ENCODE measurements around the gene RHOA. TPM values are rescaled to one million over a fixed set of nuclear protein-coding genes. Genes with fewer than 3 reads are reported as not detected.
"Not testable (repeated sequence)": the region's sequence is repeated elsewhere in the genome, so short reads cannot be mapped to it uniquely, and the experiment has no call there.

The RHOA gene
- total and polyA plus RNA-seq, 7 experiments from 2014 or later: 212 to 576 (median 331) TPM

- Mint-ChIP-seq H3K4me1 (peaks cover 42 to 81% (median 63%) of the 10 kb centered on the region in 7 donors), H3K9me3 (no peaks in the 10 kb centered on the region), H3K27ac (peak overlapping the region in 5 of 9 donors; percentile 15 to 70 (median 28)), H3K4me3 (peak overlapping the region in 5 of 10 donors; percentile 9 to 41 (median 29)), H3K36me3 (peaks cover 4 to 26% (median 21%) of the 10 kb centered on the region in 5 donors), H3K27me3 (no peaks in the 10 kb centered on the region)
- intact Hi-C loops (cut with micrococcal nuclease): loop anchor here in 1 of 2 donors (10.0 kb wide), 1 partner anchor 45 kb away; no protein-coding TSS in a partner anchor
- no peaks in the 10 kb centered on the region for H3K27me3 ChIP-seq (ENCODE audit: control insufficient read depth in 2 of 2, insufficient read depth in 2 of 2, low read length in 2 of 2)
- DNase-seq: no peak
- H3K4me3 ChIP-seq (ENCODE audit: low read length): no peak overlapping the region
- CTCF ChIA-PET: no interaction called here
- peaks cover 0 to 17% (median 0%) of the 10 kb centered on the region in 3 experiments for H3K36me3 ChIP-seq (ENCODE audit: control insufficient read depth in 2 of 3, insufficient read depth in 3 of 3, low read length in 3 of 3)
- H3K9me3 ChIP-seq (ENCODE audit: control insufficient read depth in 2 of 3, low read length in 3 of 3): no peaks in the 10 kb centered on the region
- no peak overlapping the region for H3K27ac ChIP-seq (ENCODE audit: low read depth, low read length)
- H3K4me1 ChIP-seq (ENCODE audit: control insufficient read depth in 2 of 2, insufficient read depth in 2 of 2, low read length in 2 of 2): peaks cover 7 to 10% of the 10 kb centered on the region in 2 donors
- ATAC-seq: peak; percentile 16
- POLR2A ChIA-PET: interaction anchor here (1.0 to 2.3 kb wide), 2 partner anchors 12 to 47 kb away, joined by 3 to 9 read pairs; partner anchors contain the start of genes RHOA and TCTA
These were observed 12.3 kb downstream of the RHOA start for GRCh38 chr3:49399461-49399860.

DNA sequence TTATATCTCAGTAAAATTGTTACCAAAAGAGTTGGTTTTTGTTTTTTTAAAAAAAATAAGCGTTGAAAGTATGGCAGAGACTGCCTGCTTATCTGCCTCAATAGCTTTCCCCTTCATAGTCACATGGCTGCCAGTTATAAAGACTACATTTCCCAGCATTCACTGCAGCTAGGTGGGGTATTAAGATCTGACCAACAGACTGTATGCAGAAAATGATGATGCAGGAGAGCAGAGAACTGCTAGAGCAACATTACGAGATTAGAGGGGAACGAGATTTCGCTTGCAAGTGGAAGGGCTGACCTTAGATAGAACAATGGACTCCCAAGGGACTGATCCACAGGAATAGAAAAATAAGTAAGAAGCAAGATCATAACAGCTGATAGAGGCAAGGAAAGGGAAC lies 14.3 kb downstream of the RHOA start:
- peak overlapping the region in 5 of 9 donors; percentile 13 to 66 (median 37) for H3K27ac Mint-ChIP-seq
- no peak for DNase-seq
- POLR2A ChIA-PET: no interaction called here

DNA sequence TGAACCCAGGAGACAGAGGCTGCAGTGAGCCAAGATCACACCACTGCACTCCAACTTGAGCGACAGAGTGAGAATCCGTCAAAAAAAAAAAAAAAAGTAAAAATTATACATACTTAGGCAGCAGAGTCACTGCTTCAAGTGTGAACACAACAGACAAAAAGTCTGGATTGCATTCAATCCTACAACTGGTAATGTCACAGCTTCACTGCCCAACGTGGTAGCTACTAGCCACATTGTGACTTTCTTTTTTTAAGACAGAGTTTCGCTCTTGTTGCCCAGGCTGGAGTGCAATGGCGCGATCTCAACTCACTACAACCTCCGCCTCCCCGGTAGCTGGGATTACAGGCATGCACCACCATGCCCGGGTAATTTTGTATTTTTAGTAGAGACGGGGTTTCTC lies 20.5 kb downstream of the RHOA start:
- H3K27me3 Mint-ChIP-seq; H3K36me3 ChIP-seq (ENCODE audit: control insufficient read depth in 2 of 3, insufficient read depth in 3 of 3, low read length in 3 of 3); DNase-seq; H3K27ac ChIP-seq (ENCODE audit: low read depth, low read length); ATAC-seq; H3K9me3 Mint-ChIP-seq; H3K4me3 Mint-ChIP-seq; H3K9me3 ChIP-seq (ENCODE audit: control insufficient read depth in 2 of 3, low read length in 3 of 3); CTCF ChIA-PET; H3K27me3 ChIP-seq (ENCODE audit: control insufficient read depth in 2 of 2, insufficient read depth in 2 of 2, low read length in 2 of 2); H3K4me3 ChIP-seq (ENCODE audit: low read length): not testable (repeated sequence)
- POLR2A ChIA-PET: interaction anchor here (0.6 kb wide), 1 partner anchor 183 kb away, joined by 3 read pairs; no protein-coding TSS in a partner anchor
- intact Hi-C loops (cut with micrococcal nuclease): loop anchor here in 1 of 2 donors (10.0 kb wide), 1 partner anchor 53 kb away; no protein-coding TSS in a partner anchor
- peaks cover 8 to 12% of the 10 kb centered on the region in 2 donors for H3K4me1 ChIP-seq (ENCODE audit: control insufficient read depth in 2 of 2, insufficient read depth in 2 of 2, low read length in 2 of 2)
- Mint-ChIP-seq H3K36me3 (peaks cover 4 to 20% (median 15%) of the 10 kb centered on the region in 5 donors), H3K4me1 (peaks cover 34 to 82% (median 50%) of the 10 kb centered on the region in 7 donors), H3K27ac (peak overlapping the region in 2 of 9 donors; percentile 22 to 32)

More for the DNA sequence above, 14.3 kb downstream of the RHOA start:
- no peaks in the 10 kb centered on the region for H3K27me3 Mint-ChIP-seq
- peaks cover 4 to 24% (median 19%) of the 10 kb centered on the region in 5 donors for H3K36me3 Mint-ChIP-seq
- no peaks in the 10 kb centered on the region for H3K9me3 Mint-ChIP-seq
- no peaks in the 10 kb centered on the region for H3K27me3 ChIP-seq (ENCODE audit: control insufficient read depth in 2 of 2, insufficient read depth in 2 of 2, low read length in 2 of 2)
- CTCF ChIA-PET: no interaction called here
- peaks cover 7 to 10% of the 10 kb centered on the region in 2 donors for H3K4me1 ChIP-seq (ENCODE audit: control insufficient read depth in 2 of 2, insufficient read depth in 2 of 2, low read length in 2 of 2)
- peaks cover 0 to 12% (median 0%) of the 10 kb centered on the region in 3 experiments for H3K36me3 ChIP-seq (ENCODE audit: control insufficient read depth in 2 of 3, insufficient read depth in 3 of 3, low read length in 3 of 3)
- peak overlapping the region in 4 of 10 donors; percentile 0 to 41 (median 12) for H3K4me3 Mint-ChIP-seq
- peak; percentile 45 for ATAC-seq
- no peaks in the 10 kb centered on the region for H3K9me3 ChIP-seq (ENCODE audit: control insufficient read depth in 2 of 3, low read length in 3 of 3)
- H3K4me1 Mint-ChIP-seq: peaks cover 50 to 88% (median 73%) of the 10 kb centered on the region in 7 donors
- intact Hi-C loops (cut with micrococcal nuclease): loop anchor here in 1 of 2 donors (10.0 kb wide), 1 partner anchor 47 kb away; no protein-coding TSS in a partner anchor
- no peak overlapping the region for H3K27ac ChIP-seq (ENCODE audit: low read depth, low read length)
- H3K4me3 ChIP-seq (ENCODE audit: low read length): no peak overlapping the region

GRCh38 chr3:49389297-49389696 lies 22.5 kb downstream of the RHOA start:
- ChIA-PET POLR2A (interaction anchor here (0.7 to 1.1 kb wide), 3 partner anchors 23 to 60 kb away, joined by 3 to 4 read pairs (median 4); partner anchors contain the start of genes RHOA, TCTA and USP4), CTCF (interaction anchor here (0.6 to 1.8 kb wide), 2 partner anchors 14 to 49 kb away, joined by 3 to 5 read pairs; partner anchors contain the start of gene USP4)
- Histone ChIP-seq H3K4me1 (ENCODE audit: control insufficient read depth in 2 of 2, insufficient read depth in 2 of 2, low read length in 2 of 2) (peaks cover 11 to 18% of the 10 kb centered on the region in 2 donors), H3K27me3 (ENCODE audit: control insufficient read depth in 2 of 2, insufficient read depth in 2 of 2, low read length in 2 of 2) (no peaks in the 10 kb centered on the region), H3K4me3 (ENCODE audit: low read length) (no peak overlapping the region), H3K27ac (ENCODE audit: low read depth, low read length) (no peak overlapping the region), H3K9me3 (ENCODE audit: control insufficient read depth in 2 of 3, low read length in 3 of 3) (no peaks in the 10 kb centered on the region), H3K36me3 (ENCODE audit: control insufficient read depth in 2 of 3, insufficient read depth in 3 of 3, low read length in 3 of 3) (peaks cover 0 to 4% (median 0%) of the 10 kb centered on the region in 3 experiments)
- peak overlapping the region in 1 of 10 donors; percentile 14 for H3K4me3 Mint-ChIP-seq
- no peak for ATAC-seq
- H3K36me3 Mint-ChIP-seq: peaks cover 0 to 11% (median 5%) of the 10 kb centered on the region in 5 donors
- intact Hi-C loops (cut with micrococcal nuclease): no loop called here
- peak overlapping the region in 1 of 9 donors; percentile 62 for H3K27ac Mint-ChIP-seq
- H3K27me3 Mint-ChIP-seq: no peaks in the 10 kb centered on the region
- no peak for DNase-seq
- H3K9me3 Mint-ChIP-seq: no peaks in the 10 kb centered on the region
- H3K4me1 Mint-ChIP-seq: peaks cover 28 to 80% (median 46%) of the 10 kb centered on the region in 7 donors

GRCh38 chr3:49388289-49388820 lies 23.4 kb downstream of the RHOA start:
- Mint-ChIP-seq H3K4me3 (peak overlapping the region in 2 of 10 donors; percentile 19 to 33), H3K27me3 (no peaks in the 10 kb centered on the region), H3K4me1 (peaks cover 34 to 82% (median 53%) of the 10 kb centered on the region in 7 donors), H3K9me3 (no peaks in the 10 kb centered on the region), H3K27ac (peak overlapping the region in 4 of 9 donors; percentile 11 to 67 (median 40)), H3K36me3 (peaks cover 0 to 9% (median 4%) of the 10 kb centered on the region in 5 donors)
- DNase-seq (no peak), ATAC-seq (no peak)
- Histone ChIP-seq H3K36me3 (ENCODE audit: control insufficient read depth in 2 of 3, insufficient read depth in 3 of 3, low read length in 3 of 3) (peaks cover 0 to 4% (median 0%) of the 10 kb centered on the region in 3 experiments), H3K4me3 (ENCODE audit: low read length) (no peak overlapping the region), H3K4me1 (ENCODE audit: control insufficient read depth in 2 of 2, insufficient read depth in 2 of 2, low read length in 2 of 2) (peaks cover 11 to 18% of the 10 kb centered on the region in 2 donors), H3K27me3 (ENCODE audit: control insufficient read depth in 2 of 2, insufficient read depth in 2 of 2, low read length in 2 of 2) (no peaks in the 10 kb centered on the region), H3K27ac (ENCODE audit: low read depth, low read length) (no peak overlapping the region), H3K9me3 (ENCODE audit: control insufficient read depth in 2 of 3, low read length in 3 of 3) (no peaks in the 10 kb centered on the region)
- intact Hi-C loops (cut with micrococcal nuclease): no loop called here
- POLR2A ChIA-PET: interaction anchor here (0.9 kb wide), 1 partner anchor 13 kb away, joined by 3 read pairs; no protein-coding TSS in a partner anchor
- CTCF ChIA-PET: interaction anchor here (0.5 to 1.8 kb wide), 3 partner anchors 48 to 1736 kb away, joined by 3 to 5 read pairs (median 3); partner anchors contain the start of gene USP4

DNA sequence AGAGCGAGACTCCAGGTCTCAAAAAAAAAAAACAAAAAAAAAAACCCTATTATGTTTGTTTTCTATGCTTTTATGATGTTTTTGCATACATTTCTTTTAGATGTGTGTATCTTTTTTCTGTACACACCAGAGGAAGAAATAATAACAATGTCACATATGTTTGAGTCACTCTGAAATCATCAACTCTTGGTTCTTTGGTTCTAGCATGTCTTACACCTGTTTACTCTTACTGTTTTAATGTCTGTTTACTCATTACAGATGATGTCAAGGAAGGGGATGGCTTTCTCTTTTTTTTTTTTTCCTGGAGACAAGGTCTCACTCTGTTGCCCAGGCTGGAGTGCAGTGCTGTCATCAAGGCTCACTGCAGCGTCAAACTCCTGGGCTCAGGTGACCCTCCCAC lies 24.1 kb downstream of the RHOA start:
- POLR2A ChIA-PET: interaction anchor here (0.9 kb wide), 1 partner anchor 14 kb away, joined by 3 read pairs; no protein-coding TSS in a partner anchor
- no peaks in the 10 kb centered on the region for H3K27me3 Mint-ChIP-seq
- Histone ChIP-seq H3K4me1 (ENCODE audit: control insufficient read depth in 2 of 2, insufficient read depth in 2 of 2, low read length in 2 of 2) (peaks cover 11 to 18% of the 10 kb centered on the region in 2 donors), H3K27ac (ENCODE audit: low read depth, low read length) (no peak overlapping the region), H3K36me3 (ENCODE audit: control insufficient read depth in 2 of 3, insufficient read depth in 3 of 3, low read length in 3 of 3) (peaks cover 0 to 4% (median 0%) of the 10 kb centered on the region in 3 experiments), H3K4me3 (ENCODE audit: low read length) (no peak overlapping the region), H3K9me3 (ENCODE audit: control insufficient read depth in 2 of 3, low read length in 3 of 3) (no peaks in the 10 kb centered on the region), H3K27me3 (ENCODE audit: control insufficient read depth in 2 of 2, insufficient read depth in 2 of 2, low read length in 2 of 2) (no peaks in the 10 kb centered on the region)
- H3K36me3 Mint-ChIP-seq: peaks cover 0 to 9% (median 4%) of the 10 kb centered on the region in 5 donors
- H3K4me1 Mint-ChIP-seq: peaks cover 30 to 82% (median 50%) of the 10 kb centered on the region in 7 donors
- DNase-seq (no peak), ATAC-seq (peak; percentile 16)
- intact Hi-C loops (cut with micrococcal nuclease): no loop called here
- peak overlapping the region in 4 of 10 donors; percentile 1 to 45 (median 14) for H3K4me3 Mint-ChIP-seq
- peak overlapping the region in 3 of 9 donors; percentile 63 to 79 (median 67) for H3K27ac Mint-ChIP-seq
- CTCF ChIA-PET: no interaction called here
- H3K9me3 Mint-ChIP-seq: no peaks in the 10 kb centered on the region

Data from naive thymus-derived CD4-positive, alpha-beta T cell (primary cell).